Fibroblast of skin of left biceps (primary cell): ENCODE results near the gene PGBD5.

Experiments used
- DNase-seq, 2 experiments: peaks; one replicate each; pipeline ENCODE4 v3.0.0-alpha.2; 2013; ENCODE audit warnings: low read depth in 2 of 2

Gene PGBD5

GRCh38 chr1:230326971-230327891 is 98.9 kb downstream of the PGBD5 start:
- DNase-seq = no peak

DNA sequence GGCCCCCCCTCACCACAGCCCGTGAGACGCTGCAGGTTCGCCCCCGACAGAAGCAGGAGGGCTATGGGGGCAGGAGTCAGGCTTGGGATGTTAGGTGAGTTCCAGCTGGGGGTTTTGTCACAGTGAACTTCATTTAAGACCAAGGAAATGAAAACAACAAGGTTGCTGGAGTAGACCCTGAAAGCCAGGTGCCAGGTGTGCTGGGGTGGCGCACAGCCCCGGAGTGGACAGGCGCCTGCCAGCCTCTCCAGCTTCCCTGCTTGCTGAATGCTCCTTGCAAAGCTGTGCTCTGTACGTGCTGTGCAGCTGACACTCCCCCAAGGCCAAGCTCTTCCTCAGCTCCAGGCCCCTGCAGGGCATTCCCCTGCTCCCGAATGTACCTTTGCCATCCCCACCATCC is 102.4 kb downstream of the PGBD5 start:
- no peak for DNase-seq

- no peak for DNase-seq
Observed at GRCh38 chr1:230322967-230323547, 103.1 kb downstream of the PGBD5 start.

DNA sequence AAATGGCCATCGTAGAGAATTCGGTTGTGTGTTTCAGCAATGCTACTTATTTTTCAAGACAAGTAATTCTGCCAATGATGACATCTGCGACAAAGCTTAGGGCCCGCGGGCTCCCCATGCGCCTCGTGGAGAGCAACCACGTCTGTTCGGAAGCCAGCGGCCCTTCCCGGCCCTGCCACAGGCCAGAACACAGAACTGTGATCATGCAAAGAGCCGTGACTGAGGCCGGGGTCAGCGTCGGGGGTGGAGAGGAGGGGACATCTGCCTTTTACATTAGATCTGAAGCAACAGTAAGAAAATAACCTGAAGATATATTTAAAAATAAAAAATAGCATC is 103.7 kb downstream of the PGBD5 start:
- DNase-seq = no peak

GRCh38 chr1:230321741-230322420 is 104.3 kb downstream of the PGBD5 start:
- DNase-seq = no peak

- DNase-seq = no peak
Observed at GRCh38 chr1:230321341-230321740, 104.8 kb downstream of the PGBD5 start.

- no peak for DNase-seq
Observed at GRCh38 chr1:230320804-230321203, 105.3 kb downstream of the PGBD5 start.

- no peak for DNase-seq
Observed at GRCh38 chr1:230319014-230319747, 107.0 kb downstream of the PGBD5 start.

DNA sequence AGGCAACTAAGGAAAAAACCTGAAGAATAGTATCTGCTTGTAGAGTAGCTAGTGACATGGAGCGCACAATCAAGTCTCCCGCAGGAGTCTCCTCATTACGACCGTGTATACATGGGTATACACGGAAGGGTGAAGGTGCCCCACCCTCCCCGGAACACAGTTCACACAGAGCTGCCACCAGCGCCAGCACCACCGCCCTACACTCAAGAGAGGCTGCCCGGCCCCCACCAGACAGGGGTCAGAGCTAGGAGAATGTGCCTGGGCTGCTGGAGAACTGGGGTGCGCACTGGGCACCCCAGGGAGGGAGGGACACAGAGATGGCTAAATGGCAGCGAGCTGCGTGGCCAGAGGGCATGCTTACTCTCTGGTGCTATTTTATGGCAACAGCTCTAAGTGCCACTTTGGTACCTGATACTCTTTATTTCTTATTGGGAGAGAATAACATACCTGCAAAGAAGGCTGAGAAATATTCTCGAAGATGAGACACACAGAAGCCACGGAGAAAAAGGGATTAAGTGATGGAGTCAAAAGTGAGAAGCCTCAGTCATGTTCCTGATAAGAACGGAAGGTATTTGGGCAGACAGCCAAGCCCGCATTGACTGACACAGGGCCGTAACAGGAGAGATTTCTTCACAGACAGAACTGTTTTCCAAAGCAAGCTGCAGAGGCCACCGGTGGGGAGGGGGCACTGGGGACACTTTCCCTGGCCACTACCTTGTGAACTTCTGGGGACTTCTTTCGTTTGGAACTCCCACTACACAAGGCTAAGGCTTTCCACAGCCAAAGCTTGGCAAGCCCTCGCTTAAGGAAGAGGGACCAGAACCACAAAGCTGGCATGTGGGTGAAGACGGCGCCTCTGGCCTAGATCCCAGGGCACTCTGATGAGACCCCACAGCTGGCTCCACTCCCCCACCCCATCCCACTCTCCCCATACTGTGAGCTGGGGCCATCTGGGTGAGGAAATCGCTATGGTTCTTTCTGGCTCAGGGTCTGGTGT is 108.0 kb downstream of the PGBD5 start:
- DNase-seq = no peak

- DNase-seq = no peak
Observed at GRCh38 chr1:230316864-230317745, 109.0 kb downstream of the PGBD5 start.

DNA sequence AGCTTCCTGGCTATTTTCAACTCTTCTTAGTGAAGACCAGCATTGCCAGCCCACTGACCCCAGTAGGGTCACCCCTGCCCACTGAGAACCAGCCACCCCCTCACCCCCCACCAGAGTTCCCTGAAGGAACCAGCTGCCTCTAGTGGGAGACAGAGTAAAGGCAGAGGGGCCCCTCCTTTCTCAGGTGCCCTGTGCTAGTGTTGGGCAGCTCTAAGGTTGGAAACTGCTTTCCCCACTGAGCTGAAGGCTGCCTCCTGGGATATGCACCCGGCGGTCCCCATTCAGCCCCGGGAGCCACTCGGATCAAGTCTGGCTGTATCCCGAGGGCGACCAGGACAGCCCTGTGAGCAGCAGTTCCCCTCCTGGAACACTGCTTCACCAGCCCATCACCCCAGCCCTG is 111.0 kb downstream of the PGBD5 start:
- DNase-seq = no peak

DNA sequence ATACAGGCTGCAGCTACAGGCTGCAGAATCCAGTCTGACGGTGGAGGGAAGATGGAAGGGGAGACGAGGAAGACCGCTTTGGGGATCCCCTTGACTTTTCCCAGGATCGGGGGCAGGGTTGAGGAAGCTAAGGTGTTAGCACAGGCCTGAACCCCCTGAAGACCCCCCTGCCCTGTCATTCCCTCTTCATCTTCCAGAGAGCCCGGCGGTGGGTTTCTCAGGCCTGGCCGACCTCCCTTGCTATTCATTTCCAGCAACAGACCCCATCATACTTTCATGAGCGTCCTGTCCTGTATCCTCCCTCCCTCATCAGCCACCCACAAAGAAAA is 112.0 kb downstream of the PGBD5 start:
- no peak for DNase-seq

DNA sequence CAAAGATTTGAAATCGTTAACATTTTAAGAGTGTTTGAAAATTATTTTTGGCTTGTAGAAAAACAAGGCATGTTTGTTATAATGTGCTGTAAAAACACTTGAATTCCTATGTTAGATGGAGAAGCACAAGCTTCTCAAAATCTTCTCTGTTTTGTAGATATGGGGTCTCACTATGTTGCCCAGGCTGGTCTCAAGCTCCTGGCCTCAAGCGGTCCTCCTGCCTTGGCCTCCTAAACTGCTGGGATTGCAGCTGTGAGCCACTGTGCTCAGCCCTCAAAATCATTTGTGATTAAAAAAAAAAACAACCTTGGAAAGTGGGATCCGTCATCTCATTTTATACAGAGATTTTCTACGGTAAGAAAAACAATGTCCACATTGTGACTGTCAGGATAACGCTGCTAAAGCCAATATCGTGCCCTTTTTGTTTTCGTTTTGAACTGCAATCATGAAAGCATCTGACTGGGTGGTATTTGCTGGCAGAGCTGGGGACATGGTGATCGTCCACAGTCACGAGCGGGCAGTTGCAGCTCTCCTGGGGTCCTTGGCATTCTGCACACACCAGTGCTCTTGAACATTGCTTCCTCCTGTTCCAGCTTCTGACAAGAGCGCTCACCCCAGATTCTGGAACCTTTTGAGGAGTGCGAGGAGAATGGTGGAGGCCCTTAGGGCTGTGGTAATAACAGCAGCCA is 112.5 kb downstream of the PGBD5 start:
- DNase-seq = no peak

DNA sequence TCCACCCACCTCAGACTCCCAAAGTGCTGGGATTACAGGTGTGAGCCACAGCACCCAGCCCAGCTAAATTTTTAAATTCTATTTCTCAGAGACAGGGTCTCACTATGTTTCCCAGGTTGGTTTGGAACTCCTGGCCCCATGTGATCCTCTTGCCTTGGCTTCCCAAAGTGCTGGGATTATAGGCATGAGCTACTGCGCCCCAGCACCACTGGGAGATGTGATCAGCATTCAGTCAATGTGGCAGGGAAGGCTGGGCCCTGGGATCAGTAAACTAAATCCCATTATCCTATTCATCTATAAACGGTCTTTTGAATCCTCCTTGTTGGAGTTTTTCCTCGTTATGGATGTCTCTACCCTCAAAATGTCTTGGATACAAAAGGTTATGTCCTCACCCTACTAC is 113.5 kb downstream of the PGBD5 start:
- DNase-seq = no peak

- peak; percentile 19 to 26 for DNase-seq
Observed at GRCh38 chr1:230310381-230311163, 115.6 kb downstream of the PGBD5 start.

DNA sequence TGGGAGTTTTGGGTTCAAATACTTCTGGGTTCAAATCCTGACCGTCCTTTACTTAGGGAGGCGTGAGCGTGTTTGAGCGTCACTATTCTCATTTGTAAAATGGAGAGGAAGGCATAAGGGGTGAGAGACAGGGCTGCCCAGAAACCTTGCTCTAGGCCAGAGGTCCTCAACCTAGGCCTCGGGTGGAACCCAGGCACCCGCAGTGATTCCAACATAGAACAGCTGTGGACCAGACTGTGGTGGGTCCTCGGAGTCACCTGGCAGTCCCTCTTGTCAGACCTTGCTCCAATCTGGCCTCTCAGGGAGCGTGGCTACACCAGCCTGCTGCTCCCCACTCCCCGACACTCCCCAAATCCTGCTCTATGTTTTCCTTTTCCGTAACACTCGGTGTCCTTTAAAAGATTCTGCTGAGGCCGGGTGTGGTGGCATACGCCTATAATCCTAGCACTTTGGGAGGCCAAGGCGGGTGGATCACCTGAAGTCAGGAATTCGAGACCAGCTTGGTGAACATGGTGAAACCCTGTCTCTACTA is 116.4 kb downstream of the PGBD5 start:
- no peak for DNase-seq

- DNase-seq = no peak
Observed at GRCh38 chr1:230308821-230309220, 117.3 kb downstream of the PGBD5 start.

- peak; percentile 12 to 17 for DNase-seq
Observed at GRCh38 chr1:230308039-230308438, 118.1 kb downstream of the PGBD5 start.
